ENCODE results near the gene ETV3L.

DNA sequence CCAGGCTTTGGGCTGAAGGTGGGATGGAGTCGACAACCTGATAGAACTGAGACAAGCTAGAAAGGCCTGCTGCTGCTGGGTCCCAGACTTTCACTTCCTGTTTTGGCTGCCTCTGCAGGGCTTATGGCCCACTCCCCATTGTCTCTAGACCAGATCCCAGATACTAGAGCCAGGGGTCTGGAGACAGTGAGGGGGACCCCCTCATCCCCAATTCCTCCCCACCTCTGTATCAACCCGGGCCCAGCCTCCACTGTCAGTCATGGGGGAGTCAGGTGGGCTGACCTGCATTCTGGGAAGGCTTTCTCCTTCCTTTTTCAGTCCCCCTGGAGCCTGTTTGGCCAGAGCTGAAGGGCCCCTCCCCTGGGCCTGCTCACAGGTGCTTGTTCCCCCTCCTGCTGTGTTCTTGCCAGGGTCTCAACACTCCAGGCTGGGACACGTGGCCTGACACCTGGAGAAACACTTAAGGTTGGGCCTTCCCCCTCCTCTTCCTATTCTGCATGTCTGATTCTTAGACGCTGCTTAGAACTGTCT is 18.0 kb upstream of the ETV3L start:
- TF ChIP-seq, protein P1, sequence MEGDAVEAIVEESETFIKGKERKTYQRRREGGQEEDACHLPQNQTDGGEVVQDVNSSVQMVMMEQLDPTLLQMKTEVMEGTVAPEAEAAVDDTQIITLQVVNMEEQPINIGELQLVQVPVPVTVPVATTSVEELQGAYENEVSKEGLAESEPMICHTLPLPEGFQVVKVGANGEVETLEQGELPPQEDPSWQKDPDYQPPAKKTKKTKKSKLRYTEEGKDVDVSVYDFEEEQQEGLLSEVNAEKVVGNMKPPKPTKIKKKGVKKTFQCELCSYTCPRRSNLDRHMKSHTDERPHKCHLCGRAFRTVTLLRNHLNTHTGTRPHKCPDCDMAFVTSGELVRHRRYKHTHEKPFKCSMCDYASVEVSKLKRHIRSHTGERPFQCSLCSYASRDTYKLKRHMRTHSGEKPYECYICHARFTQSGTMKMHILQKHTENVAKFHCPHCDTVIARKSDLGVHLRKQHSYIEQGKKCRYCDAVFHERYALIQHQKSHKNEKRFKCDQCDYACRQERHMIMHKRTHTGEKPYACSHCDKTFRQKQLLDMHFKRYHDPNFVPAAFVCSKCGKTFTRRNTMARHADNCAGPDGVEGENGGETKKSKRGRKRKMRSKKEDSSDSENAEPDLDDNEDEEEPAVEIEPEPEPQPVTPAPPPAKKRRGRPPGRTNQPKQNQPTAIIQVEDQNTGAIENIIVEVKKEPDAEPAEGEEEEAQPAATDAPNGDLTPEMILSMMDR (IDR thresholded peaks at IDR 0.05) = no peak
- TF ChIP-seq, protein P2, sequence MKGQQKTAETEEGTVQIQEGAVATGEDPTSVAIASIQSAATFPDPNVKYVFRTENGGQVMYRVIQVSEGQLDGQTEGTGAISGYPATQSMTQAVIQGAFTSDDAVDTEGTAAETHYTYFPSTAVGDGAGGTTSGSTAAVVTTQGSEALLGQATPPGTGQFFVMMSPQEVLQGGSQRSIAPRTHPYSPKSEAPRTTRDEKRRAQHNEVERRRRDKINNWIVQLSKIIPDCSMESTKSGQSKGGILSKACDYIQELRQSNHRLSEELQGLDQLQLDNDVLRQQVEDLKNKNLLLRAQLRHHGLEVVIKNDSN (CRISPR knock-in tag; IDR thresholded peaks at IDR 0.05) = no peak
- TF ChIP-seq, protein P3, sequence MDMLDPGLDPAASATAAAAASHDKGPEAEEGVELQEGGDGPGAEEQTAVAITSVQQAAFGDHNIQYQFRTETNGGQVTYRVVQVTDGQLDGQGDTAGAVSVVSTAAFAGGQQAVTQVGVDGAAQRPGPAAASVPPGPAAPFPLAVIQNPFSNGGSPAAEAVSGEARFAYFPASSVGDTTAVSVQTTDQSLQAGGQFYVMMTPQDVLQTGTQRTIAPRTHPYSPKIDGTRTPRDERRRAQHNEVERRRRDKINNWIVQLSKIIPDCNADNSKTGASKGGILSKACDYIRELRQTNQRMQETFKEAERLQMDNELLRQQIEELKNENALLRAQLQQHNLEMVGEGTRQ (CRISPR knock-in tag; IDR thresholded peaks at IDR 0.05) = 0 out of 2 replicates have a peak, but pooled peaks have one; percentile 16
- TF ChIP-seq HMGA2 (CRISPR knock-in tag; IDR thresholded peaks at IDR 0.05) (no peak), JUN (CRISPR knock-in tag; IDR thresholded peaks at IDR 0.05) (no peak), ELF4 (CRISPR knock-in tag; IDR thresholded peaks at IDR 0.05; ENCODE audit: low read depth) (no peak), ZNF232 (CRISPR knock-in tag; IDR thresholded peaks at IDR 0.05) (no peak), TEAD1 (CRISPR knock-in tag; IDR thresholded peaks at IDR 0.05) (no peak)
- TF ChIP-seq, protein P4, sequence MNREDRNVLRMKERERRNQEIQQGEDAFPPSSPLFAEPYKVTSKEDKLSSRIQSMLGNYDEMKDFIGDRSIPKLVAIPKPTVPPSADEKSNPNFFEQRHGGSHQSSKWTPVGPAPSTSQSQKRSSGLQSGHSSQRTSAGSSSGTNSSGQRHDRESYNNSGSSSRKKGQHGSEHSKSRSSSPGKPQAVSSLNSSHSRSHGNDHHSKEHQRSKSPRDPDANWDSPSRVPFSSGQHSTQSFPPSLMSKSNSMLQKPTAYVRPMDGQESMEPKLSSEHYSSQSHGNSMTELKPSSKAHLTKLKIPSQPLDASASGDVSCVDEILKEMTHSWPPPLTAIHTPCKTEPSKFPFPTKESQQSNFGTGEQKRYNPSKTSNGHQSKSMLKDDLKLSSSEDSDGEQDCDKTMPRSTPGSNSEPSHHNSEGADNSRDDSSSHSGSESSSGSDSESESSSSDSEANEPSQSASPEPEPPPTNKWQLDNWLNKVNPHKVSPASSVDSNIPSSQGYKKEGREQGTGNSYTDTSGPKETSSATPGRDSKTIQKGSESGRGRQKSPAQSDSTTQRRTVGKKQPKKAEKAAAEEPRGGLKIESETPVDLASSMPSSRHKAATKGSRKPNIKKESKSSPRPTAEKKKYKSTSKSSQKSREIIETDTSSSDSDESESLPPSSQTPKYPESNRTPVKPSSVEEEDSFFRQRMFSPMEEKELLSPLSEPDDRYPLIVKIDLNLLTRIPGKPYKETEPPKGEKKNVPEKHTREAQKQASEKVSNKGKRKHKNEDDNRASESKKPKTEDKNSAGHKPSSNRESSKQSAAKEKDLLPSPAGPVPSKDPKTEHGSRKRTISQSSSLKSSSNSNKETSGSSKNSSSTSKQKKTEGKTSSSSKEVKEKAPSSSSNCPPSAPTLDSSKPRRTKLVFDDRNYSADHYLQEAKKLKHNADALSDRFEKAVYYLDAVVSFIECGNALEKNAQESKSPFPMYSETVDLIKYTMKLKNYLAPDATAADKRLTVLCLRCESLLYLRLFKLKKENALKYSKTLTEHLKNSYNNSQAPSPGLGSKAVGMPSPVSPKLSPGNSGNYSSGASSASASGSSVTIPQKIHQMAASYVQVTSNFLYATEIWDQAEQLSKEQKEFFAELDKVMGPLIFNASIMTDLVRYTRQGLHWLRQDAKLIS (CRISPR knock-in tag; IDR thresholded peaks at IDR 0.05; ENCODE audit: borderline replicate concordance) = no peak
- TF ChIP-seq, protein P5, sequence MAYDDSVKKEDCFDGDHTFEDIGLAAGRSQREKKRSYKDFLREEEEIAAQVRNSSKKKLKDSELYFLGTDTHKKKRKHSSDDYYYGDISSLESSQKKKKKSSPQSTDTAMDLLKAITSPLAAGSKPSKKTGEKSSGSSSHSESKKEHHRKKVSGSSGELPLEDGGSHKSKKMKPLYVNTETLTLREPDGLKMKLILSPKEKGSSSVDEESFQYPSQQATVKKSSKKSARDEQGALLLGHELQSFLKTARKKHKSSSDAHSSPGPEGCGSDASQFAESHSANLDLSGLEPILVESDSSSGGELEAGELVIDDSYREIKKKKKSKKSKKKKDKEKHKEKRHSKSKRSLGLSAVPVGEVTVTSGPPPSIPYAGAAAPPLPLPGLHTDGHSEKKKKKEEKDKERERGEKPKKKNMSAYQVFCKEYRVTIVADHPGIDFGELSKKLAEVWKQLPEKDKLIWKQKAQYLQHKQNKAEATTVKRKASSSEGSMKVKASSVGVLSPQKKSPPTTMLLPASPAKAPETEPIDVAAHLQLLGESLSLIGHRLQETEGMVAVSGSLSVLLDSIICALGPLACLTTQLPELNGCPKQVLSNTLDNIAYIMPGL (CRISPR knock-in tag; IDR thresholded peaks at IDR 0.05) = no peak
- TF ChIP-seq, protein P6, sequence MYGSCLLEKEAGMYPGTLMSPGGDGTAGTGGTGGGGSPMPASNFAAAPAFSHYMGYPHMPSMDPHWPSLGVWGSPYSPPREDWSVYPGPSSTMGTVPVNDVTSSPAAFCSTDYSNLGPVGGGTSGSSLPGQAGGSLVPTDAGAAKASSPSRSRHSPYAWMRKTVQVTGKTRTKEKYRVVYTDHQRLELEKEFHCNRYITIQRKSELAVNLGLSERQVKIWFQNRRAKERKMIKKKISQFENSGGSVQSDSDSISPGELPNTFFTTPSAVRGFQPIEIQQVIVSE (CRISPR knock-in tag; IDR thresholded peaks at IDR 0.05; ENCODE audit: borderline replicate concordance) = no peak
- TF ChIP-seq, protein P7, sequence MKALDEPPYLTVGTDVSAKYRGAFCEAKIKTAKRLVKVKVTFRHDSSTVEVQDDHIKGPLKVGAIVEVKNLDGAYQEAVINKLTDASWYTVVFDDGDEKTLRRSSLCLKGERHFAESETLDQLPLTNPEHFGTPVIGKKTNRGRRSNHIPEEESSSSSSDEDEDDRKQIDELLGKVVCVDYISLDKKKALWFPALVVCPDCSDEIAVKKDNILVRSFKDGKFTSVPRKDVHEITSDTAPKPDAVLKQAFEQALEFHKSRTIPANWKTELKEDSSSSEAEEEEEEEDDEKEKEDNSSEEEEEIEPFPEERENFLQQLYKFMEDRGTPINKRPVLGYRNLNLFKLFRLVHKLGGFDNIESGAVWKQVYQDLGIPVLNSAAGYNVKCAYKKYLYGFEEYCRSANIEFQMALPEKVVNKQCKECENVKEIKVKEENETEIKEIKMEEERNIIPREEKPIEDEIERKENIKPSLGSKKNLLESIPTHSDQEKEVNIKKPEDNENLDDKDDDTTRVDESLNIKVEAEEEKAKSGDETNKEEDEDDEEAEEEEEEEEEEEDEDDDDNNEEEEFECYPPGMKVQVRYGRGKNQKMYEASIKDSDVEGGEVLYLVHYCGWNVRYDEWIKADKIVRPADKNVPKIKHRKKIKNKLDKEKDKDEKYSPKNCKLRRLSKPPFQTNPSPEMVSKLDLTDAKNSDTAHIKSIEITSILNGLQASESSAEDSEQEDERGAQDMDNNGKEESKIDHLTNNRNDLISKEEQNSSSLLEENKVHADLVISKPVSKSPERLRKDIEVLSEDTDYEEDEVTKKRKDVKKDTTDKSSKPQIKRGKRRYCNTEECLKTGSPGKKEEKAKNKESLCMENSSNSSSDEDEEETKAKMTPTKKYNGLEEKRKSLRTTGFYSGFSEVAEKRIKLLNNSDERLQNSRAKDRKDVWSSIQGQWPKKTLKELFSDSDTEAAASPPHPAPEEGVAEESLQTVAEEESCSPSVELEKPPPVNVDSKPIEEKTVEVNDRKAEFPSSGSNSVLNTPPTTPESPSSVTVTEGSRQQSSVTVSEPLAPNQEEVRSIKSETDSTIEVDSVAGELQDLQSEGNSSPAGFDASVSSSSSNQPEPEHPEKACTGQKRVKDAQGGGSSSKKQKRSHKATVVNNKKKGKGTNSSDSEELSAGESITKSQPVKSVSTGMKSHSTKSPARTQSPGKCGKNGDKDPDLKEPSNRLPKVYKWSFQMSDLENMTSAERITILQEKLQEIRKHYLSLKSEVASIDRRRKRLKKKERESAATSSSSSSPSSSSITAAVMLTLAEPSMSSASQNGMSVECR (CRISPR knock-in tag; IDR thresholded peaks at IDR 0.05; ENCODE audit: borderline replicate concordance) = no peak
- TF ChIP-seq, protein P8, sequence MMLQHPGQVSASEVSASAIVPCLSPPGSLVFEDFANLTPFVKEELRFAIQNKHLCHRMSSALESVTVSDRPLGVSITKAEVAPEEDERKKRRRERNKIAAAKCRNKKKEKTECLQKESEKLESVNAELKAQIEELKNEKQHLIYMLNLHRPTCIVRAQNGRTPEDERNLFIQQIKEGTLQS (CRISPR knock-in tag; conservative IDR thresholded peaks at IDR 0.05) = no peak
- TF ChIP-seq, protein P9, sequence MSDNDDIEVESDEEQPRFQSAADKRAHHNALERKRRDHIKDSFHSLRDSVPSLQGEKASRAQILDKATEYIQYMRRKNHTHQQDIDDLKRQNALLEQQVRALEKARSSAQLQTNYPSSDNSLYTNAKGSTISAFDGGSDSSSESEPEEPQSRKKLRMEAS (CRISPR knock-in tag; IDR thresholded peaks at IDR 0.05) = no peak
